Fibroblast of the aortic adventitia (primary cell): Measurements from ENCODE around the gene HOXB8. TPM values are rescaled to one million over a fixed set of nuclear protein-coding genes. Genes with fewer than 3 reads are reported as not detected.

Experiments used
- DNase-seq: peaks from one replicate; pipeline ENCODE4 v3.0.0-alpha.2; 2010; ENCODE audit warnings: low read depth
- H3K4me3 ChIP-seq: 2 replicates; pipeline ENCODE4 v1.5.1; 2011; ENCODE audit warnings: low read depth, mild to moderate bottlenecking, control low read depth, low read length, moderate library complexity
- small RNA-seq: library from RNA; depleted of rRNA; stranded (forward); fragments of <200 nt; gene quantifications from one replicate; pipeline ENCODE3, GENCODE V24; 2012
- total RNA-seq: library from RNA; depleted of rRNA; stranded (reverse); fragments of >200 nt; gene quantifications from 2 replicates; pipeline ENCODE4 v1.2.3, GENCODE V29; 2012; ENCODE audit warnings: low replicate concordance
- TF ChIP-seq, protein P1 (sequence below): IDR thresholded peaks from 2 replicates; pipeline ENCODE4 v1.5.1; 2011; ENCODE audit warnings: mild to moderate bottlenecking, low read length, control low read depth, inconsistent platforms; ENCODE audit not compliant: insufficient read depth

HOXB8 gene
- total RNA-seq, 1 donor, result 0.09 TPM

- peak; percentile 28 for DNase-seq
- peak overlapping the region; percentile 67 for H3K4me3 ChIP-seq
- TF ChIP-seq, protein P1, sequence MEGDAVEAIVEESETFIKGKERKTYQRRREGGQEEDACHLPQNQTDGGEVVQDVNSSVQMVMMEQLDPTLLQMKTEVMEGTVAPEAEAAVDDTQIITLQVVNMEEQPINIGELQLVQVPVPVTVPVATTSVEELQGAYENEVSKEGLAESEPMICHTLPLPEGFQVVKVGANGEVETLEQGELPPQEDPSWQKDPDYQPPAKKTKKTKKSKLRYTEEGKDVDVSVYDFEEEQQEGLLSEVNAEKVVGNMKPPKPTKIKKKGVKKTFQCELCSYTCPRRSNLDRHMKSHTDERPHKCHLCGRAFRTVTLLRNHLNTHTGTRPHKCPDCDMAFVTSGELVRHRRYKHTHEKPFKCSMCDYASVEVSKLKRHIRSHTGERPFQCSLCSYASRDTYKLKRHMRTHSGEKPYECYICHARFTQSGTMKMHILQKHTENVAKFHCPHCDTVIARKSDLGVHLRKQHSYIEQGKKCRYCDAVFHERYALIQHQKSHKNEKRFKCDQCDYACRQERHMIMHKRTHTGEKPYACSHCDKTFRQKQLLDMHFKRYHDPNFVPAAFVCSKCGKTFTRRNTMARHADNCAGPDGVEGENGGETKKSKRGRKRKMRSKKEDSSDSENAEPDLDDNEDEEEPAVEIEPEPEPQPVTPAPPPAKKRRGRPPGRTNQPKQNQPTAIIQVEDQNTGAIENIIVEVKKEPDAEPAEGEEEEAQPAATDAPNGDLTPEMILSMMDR, result no peak
Observed at GRCh38 chr17:48563385-48563838, 51.7 kb downstream of the HOXB8 start.

- DNase-seq, result no peak
- peak overlapping the region; percentile 67 for H3K4me3 ChIP-seq
- TF ChIP-seq, protein P1, result no peak
Observed at GRCh38 chr17:48562934-48563333, 52.2 kb downstream of the HOXB8 start.

Small RNA genes lying within 50 kb of the gene (small RNA-seq; reads per million reads assigned to genes)
- gene MIR196A1, result not detected

Other genes with a start within 250 kb of the HOXB8 start
- gene SKAP1, start 185.1 kb downstream of the HOXB8 start, total RNA-seq, result not detected in 2 replicates
- not detected in 2 replicates for gene HOXB1, start 84.3 kb downstream of the HOXB8 start, total RNA-seq
- gene HOXB2, start 70.2 kb downstream of the HOXB8 start, total RNA-seq, result 1.5 and 9.0 TPM in 2 replicates
- gene HOXB4, start 36.9 kb downstream of the HOXB8 start, total RNA-seq, result 3.8 and 7.0 TPM in 2 replicates
- 9.7 and 14.2 TPM in 2 replicates for gene HOXB3, start 25.1 kb downstream of the HOXB8 start, total RNA-seq
- gene HOXB5, start 21.5 kb downstream of the HOXB8 start, total RNA-seq, result 0.27 and 0.57 TPM in 2 replicates
- gene HOXB6, start 10.3 kb downstream of the HOXB8 start, total RNA-seq, result 0.63 and 13.1 TPM in 2 replicates
- gene HOXB7, start 4.3 kb downstream of the HOXB8 start, total RNA-seq, result 0.18 and 4.7 TPM in 2 replicates
- gene HOXB9, start 11.1 kb upstream of the HOXB8 start, total RNA-seq, result not detected in 2 replicates
- not detected in 2 replicates for gene PRAC1, start 107.2 kb upstream of the HOXB8 start, total RNA-seq
- not detected in 2 replicates for gene PRAC2, start 107.9 kb upstream of the HOXB8 start, total RNA-seq
- gene HOXB13, start 113.5 kb upstream of the HOXB8 start, total RNA-seq, result not detected in 2 replicates
- not detected in 2 replicates for gene TTLL6, start 201.9 kb upstream of the HOXB8 start, total RNA-seq
- gene CALCOCO2, start 215.7 kb upstream of the HOXB8 start, total RNA-seq, result 73.8 and 169 TPM in 2 replicates